ENCODE results near the gene MAPK10.

GRCh38 chr4:86089053-86089452 is 270.8 kb downstream of the MAPK10 start:
- TF ChIP-seq YY1 (IDR thresholded peaks at IDR 0.05; ENCODE audit: low read depth) (no peak), TAF1 (IDR thresholded peaks at IDR 0.05; ENCODE audit: low read depth) (no peak), REST (IDR thresholded peaks at IDR 0.05; ENCODE audit: low read depth) (no peak), EP300 (IDR thresholded peaks at IDR 0.05; ENCODE audit: borderline replicate concordance) (no peak), CEBPB (IDR thresholded peaks at IDR 0.05) (no peak)

Measured in Ishikawa (cell line).